ENCODE results near the gene TEKT4. TPM values are rescaled to one million over a fixed set of nuclear protein-coding genes. Genes with fewer than 3 reads are reported as not detected.

TEKT4 gene
- total RNA-seq, 1 experiment from 2014 or later = not detected

Other genes with a start within 250 kb of the TEKT4 start
- gene MAL, start 154.3 kb downstream of the TEKT4 start, total RNA-seq (2014; rRNA removed; shearing (Covaris generic); ENCODE audit: low replicate concordance) = 1.4 TPM in 1 of 2 replicates, not detected in the other